HG03342 (cell line): ENCODE data around the gene KIF9.
"Not testable (repeated sequence)": the region's sequence is repeated elsewhere in the genome, so short reads cannot be mapped to it uniquely, and the experiment has no call there.

Source experiments
- ATAC-seq: cut with Tn5 transposase; IDR thresholded peaks from one replicate; pipeline ENCODE4 v1.9.1; 2021; ENCODE audit warnings: mild to moderate bottlenecking, moderate library complexity; ENCODE audit not compliant: unreplicated experiment

Gene KIF9

GRCh38 chr3:47193871-47194859 is 88.4 kb downstream of the KIF9 start:
- no peak for ATAC-seq

- ATAC-seq = no peak
These were observed 96.3 kb downstream of the KIF9 start for GRCh38 chr3:47186285-47186684.

- not testable (repeated sequence) for ATAC-seq
These were observed 100.9 kb downstream of the KIF9 start for GRCh38 chr3:47181685-47182084.

GRCh38 chr3:47180011-47180410 is 102.6 kb downstream of the KIF9 start:
- ATAC-seq = not testable (repeated sequence)
